Spinal cord (tissue), 10 donors: ENCODE data around the gene BSG. TPM values are rescaled to one million over a fixed set of nuclear protein-coding genes. Genes with fewer than 3 reads are reported as not detected.
A peak's percentile ranks its signal among the peaks of the same experiment; 100 is the strongest.

Source experiments
- DNase-seq, 6 donors: peaks; one replicate each; pipeline versions ENCODE4 v3.0.0 to v3.0.0-alpha.2; 2013 to 2015; ENCODE audit warnings: low spot score in 6 of 6, low read depth in 4 of 6
- H3K27ac ChIP-seq: one replicate; pipeline ENCODE4 v1.5.1; 2013; ENCODE audit warnings: low read depth, low read length, control low read depth
- H3K27me3 ChIP-seq: one replicate; pipeline ENCODE4 v1.6.1; 2013; ENCODE audit warnings: low read length; ENCODE audit not compliant: control insufficient read depth, insufficient read depth
- H3K36me3 ChIP-seq: one replicate; pipeline ENCODE4 v1.6.1; 2013; ENCODE audit warnings: low read length; ENCODE audit not compliant: control insufficient read depth, insufficient read depth
- H3K4me1 ChIP-seq: one replicate; pipeline ENCODE4 v1.6.1; 2013; ENCODE audit warnings: low read length; ENCODE audit not compliant: control insufficient read depth, insufficient read depth
- H3K4me3 ChIP-seq: one replicate; pipeline ENCODE4 v1.5.1; 2013; ENCODE audit warnings: low read depth, low read length, control low read depth
- H3K9me3 ChIP-seq: one replicate; pipeline ENCODE4 v1.6.1; 2013; ENCODE audit warnings: low read length; ENCODE audit not compliant: control insufficient read depth, insufficient read depth
- WGBS: methylation state at CpG from one replicate; pipeline ENCODE4 v1.1.5; 2013; ENCODE audit warnings: missing lambda C conversion rate; ENCODE audit not compliant: insufficient coverage; 5-methylcytosine and 5-hydroxymethylcytosine counted together
- polyA plus RNA-seq, 2 donors: library from polyadenylated mRNA; unstranded; fragments of 120-200 nt; gene quantifications; one replicate each; pipeline ENCODE4 v1.2.1, GENCODE V29; 2013; ENCODE audit not compliant: insufficient read length in 2 of 2
- total RNA-seq, 2 donors: library from RNA; depleted of rRNA in 1 of 2; stranded (reverse); fragments of 120-200 nt in 1 of 2; fragments of >200 nt in 1 of 2; gene quantifications; one replicate each; pipeline versions ENCODE4 v1.2.3 to v1.2.4, GENCODE V29; 2013 to 2014
- donor health status: healthy.

The BSG gene
- total and polyA plus RNA-seq, 4 donors = 177 to 638 (median 553) TPM

GRCh38 chr19:532561-533363 lies 39.6 kb upstream of the BSG start:
- Histone ChIP-seq H3K27ac (peak overlapping the region; percentile 95), H3K36me3 (peaks cover 48% of the 10 kb centered on the region), H3K4me3 (peak overlapping the region; percentile 86), H3K4me1 (peaks cover 39% of the 10 kb centered on the region), H3K9me3 (no peaks in the 10 kb centered on the region), H3K27me3 (no peaks in the 10 kb centered on the region)
- under 1% methylated on average over 45 of the region's 47 CpGs for WGBS
- peak; percentile 50 to 89 (median 58) for DNase-seq

- Histone ChIP-seq H3K27ac (peak overlapping the region; percentile 95), H3K27me3 (no peaks in the 10 kb centered on the region), H3K4me3 (peak overlapping the region; percentile 86), H3K4me1 (peaks cover 39% of the 10 kb centered on the region), H3K36me3 (peaks cover 55% of the 10 kb centered on the region), H3K9me3 (no peaks in the 10 kb centered on the region)
- DNase-seq = peak in 2 of 6 donors; percentile 3 to 44
- WGBS = 18% methylated on average over 25 of the region's 25 CpGs
Observed at GRCh38 chr19:533364-534058, 38.9 kb upstream of the BSG start.

- 81% methylated on average over 14 of the region's 14 CpGs for WGBS
- peak overlapping the region; percentile 95 for H3K27ac ChIP-seq
- no peak overlapping the region for H3K4me3 ChIP-seq
Observed at GRCh38 chr19:534088-534487, 38.3 kb upstream of the BSG start.

GRCh38 chr19:535017-535835 lies 37.2 kb upstream of the BSG start:
- H3K27ac ChIP-seq = no peak overlapping the region
- 78% methylated on average over 15 of the region's 16 CpGs for WGBS
- peaks cover 37% of the 10 kb centered on the region for H3K4me1 ChIP-seq
- no peaks in the 10 kb centered on the region for H3K27me3 ChIP-seq
- no peaks in the 10 kb centered on the region for H3K9me3 ChIP-seq
- no peak overlapping the region for H3K4me3 ChIP-seq
- no peak for DNase-seq
- peaks cover 69% of the 10 kb centered on the region for H3K36me3 ChIP-seq

More at GRCh38 chr19:534088-534487, 38.3 kb upstream of the BSG start:
- H3K9me3 ChIP-seq = no peaks in the 10 kb centered on the region
- H3K36me3 ChIP-seq = peaks cover 61% of the 10 kb centered on the region
- DNase-seq = no peak
- no peaks in the 10 kb centered on the region for H3K27me3 ChIP-seq
- peaks cover 39% of the 10 kb centered on the region for H3K4me1 ChIP-seq

- 92% methylated on average over 55 of the region's 55 CpGs for WGBS
- Histone ChIP-seq H3K27ac (no peak overlapping the region), H3K36me3 (peaks cover 77% of the 10 kb centered on the region), H3K9me3 (no peaks in the 10 kb centered on the region), H3K4me1 (peaks cover 29% of the 10 kb centered on the region), H3K27me3 (no peaks in the 10 kb centered on the region), H3K4me3 (no peak overlapping the region)
- no peak for DNase-seq
Observed at GRCh38 chr19:536031-536880, 36.1 kb upstream of the BSG start.

- Histone ChIP-seq H3K9me3 (no peaks in the 10 kb centered on the region), H3K4me1 (peaks cover 29% of the 10 kb centered on the region), H3K36me3 (peaks cover 84% of the 10 kb centered on the region), H3K27me3 (no peaks in the 10 kb centered on the region), H3K27ac (no peak overlapping the region), H3K4me3 (no peak overlapping the region)
- DNase-seq = no peak
- WGBS = 96% methylated on average over 20 of the region's 26 CpGs
Observed at GRCh38 chr19:536881-537404, 35.5 kb upstream of the BSG start.

- no peaks in the 10 kb centered on the region for H3K27me3 ChIP-seq
- no peak overlapping the region for H3K27ac ChIP-seq
- H3K4me1 ChIP-seq = peaks cover 16% of the 10 kb centered on the region
- no peaks in the 10 kb centered on the region for H3K9me3 ChIP-seq
- H3K4me3 ChIP-seq = no peak overlapping the region
- 83% methylated on average over 36 of the region's 40 CpGs for WGBS
- no peak for DNase-seq
- peaks cover 93% of the 10 kb centered on the region for H3K36me3 ChIP-seq
Observed at GRCh38 chr19:538641-539428, 33.6 kb upstream of the BSG start.

- H3K4me1 ChIP-seq = peaks cover 10% of the 10 kb centered on the region
- H3K4me3 ChIP-seq = no peak overlapping the region
- no peaks in the 10 kb centered on the region for H3K27me3 ChIP-seq
- DNase-seq = no peak
- H3K36me3 ChIP-seq = peaks cover 91% of the 10 kb centered on the region
- no peak overlapping the region for H3K27ac ChIP-seq
- no peaks in the 10 kb centered on the region for H3K9me3 ChIP-seq
- 90% methylated on average over 27 of the region's 30 CpGs for WGBS
Observed at GRCh38 chr19:539429-540030, 32.9 kb upstream of the BSG start.
